HUES48 (cell line): ENCODE results near the gene GPBP1L1.

Experiments
- H3K27ac ChIP-seq: one replicate; pipeline ENCODE4 v1.7.0; 2013; ENCODE audit warnings: low read depth, low read length, inconsistent platforms
- H3K27me3 ChIP-seq: 2 replicates; pipeline ENCODE4 v1.6.1; 2013; ENCODE audit warnings: mild to moderate bottlenecking, low read length; ENCODE audit not compliant: control insufficient read depth, insufficient read depth
- H3K36me3 ChIP-seq: 2 replicates; pipeline ENCODE4 v1.6.1; 2013; ENCODE audit warnings: low read length; ENCODE audit not compliant: control insufficient read depth, insufficient read depth
- H3K4me1 ChIP-seq: 2 replicates; pipeline ENCODE4 v1.6.1; 2013; ENCODE audit warnings: mild to moderate bottlenecking, low read length; ENCODE audit not compliant: control insufficient read depth, insufficient read depth
- H3K4me3 ChIP-seq: 2 replicates; pipeline ENCODE4 v1.5.1; 2013; ENCODE audit warnings: mild to moderate bottlenecking, low read depth, low read length
- H3K9ac ChIP-seq: 2 replicates; pipeline ENCODE4 v1.6.1; 2013; ENCODE audit warnings: mild to moderate bottlenecking, low read depth, low read length, moderate library complexity
- H3K9me3 ChIP-seq: 2 replicates; pipeline ENCODE4 v1.6.1; 2013; ENCODE audit warnings: low read length; ENCODE audit not compliant: control insufficient read depth, insufficient read depth

GPBP1L1 gene

GRCh38 chr1:45660336-45660735, 26.0 kb downstream of the GPBP1L1 start:
- Histone ChIP-seq H3K36me3 (peaks cover 59% of the 10 kb centered on the region), H3K27me3 (no peaks in the 10 kb centered on the region), H3K27ac (no peak overlapping the region), H3K9ac (no peak overlapping the region), H3K4me1 (no peaks in the 10 kb centered on the region), H3K9me3 (no peaks in the 10 kb centered on the region), H3K4me3 (no peak overlapping the region)

GRCh38 chr1:45659222-45659621, 27.1 kb downstream of the GPBP1L1 start:
- no peaks in the 10 kb centered on the region for H3K4me1 ChIP-seq
- H3K4me3 ChIP-seq, result no peak overlapping the region
- no peak overlapping the region for H3K27ac ChIP-seq
- no peak overlapping the region for H3K9ac ChIP-seq
- H3K9me3 ChIP-seq, result no peaks in the 10 kb centered on the region
- peaks cover 70% of the 10 kb centered on the region for H3K36me3 ChIP-seq
- H3K27me3 ChIP-seq, result no peaks in the 10 kb centered on the region

- no peaks in the 10 kb centered on the region for H3K27me3 ChIP-seq
- no peaks in the 10 kb centered on the region for H3K9me3 ChIP-seq
- H3K4me1 ChIP-seq, result no peaks in the 10 kb centered on the region
- H3K9ac ChIP-seq, result no peak overlapping the region
- no peak overlapping the region for H3K27ac ChIP-seq
- no peak overlapping the region for H3K4me3 ChIP-seq
- H3K36me3 ChIP-seq, result peaks cover 81% of the 10 kb centered on the region
Observed at GRCh38 chr1:45658171-45658570, 28.2 kb downstream of the GPBP1L1 start.

- Histone ChIP-seq H3K4me1 (no peaks in the 10 kb centered on the region), H3K36me3 (peaks cover 95% of the 10 kb centered on the region), H3K9me3 (no peaks in the 10 kb centered on the region), H3K27me3 (no peaks in the 10 kb centered on the region), H3K9ac (no peak overlapping the region), H3K4me3 (no peak overlapping the region), H3K27ac (no peak overlapping the region)
Observed at GRCh38 chr1:45656573-45657226, 29.6 kb downstream of the GPBP1L1 start.

GRCh38 chr1:45654540-45655280, 31.6 kb downstream of the GPBP1L1 start:
- Histone ChIP-seq H3K36me3 (peaks cover 100% of the 10 kb centered on the region), H3K27me3 (no peaks in the 10 kb centered on the region), H3K4me3 (no peak overlapping the region), H3K9me3 (no peaks in the 10 kb centered on the region), H3K9ac (no peak overlapping the region), H3K4me1 (no peaks in the 10 kb centered on the region), H3K27ac (no peak overlapping the region)

- H3K4me3 ChIP-seq, result no peak overlapping the region
- peaks cover 89% of the 10 kb centered on the region for H3K36me3 ChIP-seq
- H3K4me1 ChIP-seq, result no peaks in the 10 kb centered on the region
- no peak overlapping the region for H3K9ac ChIP-seq
- no peaks in the 10 kb centered on the region for H3K27me3 ChIP-seq
- H3K27ac ChIP-seq, result no peak overlapping the region
- no peaks in the 10 kb centered on the region for H3K9me3 ChIP-seq
Observed at GRCh38 chr1:45647248-45648021, 38.9 kb downstream of the GPBP1L1 start.

- Histone ChIP-seq H3K27ac (no peak overlapping the region), H3K4me3 (no peak overlapping the region), H3K27me3 (no peaks in the 10 kb centered on the region), H3K9me3 (no peaks in the 10 kb centered on the region), H3K36me3 (peaks cover 89% of the 10 kb centered on the region), H3K4me1 (no peaks in the 10 kb centered on the region), H3K9ac (no peak overlapping the region)
Observed at GRCh38 chr1:45644661-45645060, 41.7 kb downstream of the GPBP1L1 start.

GRCh38 chr1:45643978-45644377, 42.4 kb downstream of the GPBP1L1 start:
- H3K27ac ChIP-seq, result no peak overlapping the region
- H3K27me3 ChIP-seq, result no peaks in the 10 kb centered on the region
- no peaks in the 10 kb centered on the region for H3K9me3 ChIP-seq
- no peak overlapping the region for H3K4me3 ChIP-seq
- no peaks in the 10 kb centered on the region for H3K4me1 ChIP-seq
- peaks cover 88% of the 10 kb centered on the region for H3K36me3 ChIP-seq
- no peak overlapping the region for H3K9ac ChIP-seq

GRCh38 chr1:45643321-45643720, 43.0 kb downstream of the GPBP1L1 start:
- no peak overlapping the region for H3K9ac ChIP-seq
- no peaks in the 10 kb centered on the region for H3K4me1 ChIP-seq
- no peaks in the 10 kb centered on the region for H3K27me3 ChIP-seq
- peaks cover 89% of the 10 kb centered on the region for H3K36me3 ChIP-seq
- H3K9me3 ChIP-seq, result no peaks in the 10 kb centered on the region
- no peak overlapping the region for H3K27ac ChIP-seq
- no peak overlapping the region for H3K4me3 ChIP-seq

- no peaks in the 10 kb centered on the region for H3K9me3 ChIP-seq
- no peak overlapping the region for H3K27ac ChIP-seq
- peaks cover 95% of the 10 kb centered on the region for H3K36me3 ChIP-seq
- H3K4me3 ChIP-seq, result no peak overlapping the region
- H3K4me1 ChIP-seq, result no peaks in the 10 kb centered on the region
- H3K27me3 ChIP-seq, result no peaks in the 10 kb centered on the region
- no peak overlapping the region for H3K9ac ChIP-seq
Observed at GRCh38 chr1:45640293-45640692, 46.0 kb downstream of the GPBP1L1 start.

- H3K36me3 ChIP-seq, result peaks cover 99% of the 10 kb centered on the region
- H3K4me3 ChIP-seq, result no peak overlapping the region
- H3K27ac ChIP-seq, result no peak overlapping the region
- no peaks in the 10 kb centered on the region for H3K27me3 ChIP-seq
- H3K9ac ChIP-seq, result no peak overlapping the region
- no peaks in the 10 kb centered on the region for H3K9me3 ChIP-seq
- H3K4me1 ChIP-seq, result no peaks in the 10 kb centered on the region
Observed at GRCh38 chr1:45635211-45635610, 51.1 kb downstream of the GPBP1L1 start.
